GM12878 (cell line): Measurements from ENCODE around the gene TBKBP1.

Source experiments
- CREB1 ChIP-seq: IDR thresholded peaks from 2 replicates; pipeline ENCODE4 v1.6.1; 2012; ENCODE audit warnings: low read depth, mild to moderate bottlenecking, inconsistent platforms
- EP300 ChIP-seq, 2 experiments: fragments of 150-350 bp in 1 of 2; IDR thresholded peaks; 2 replicates each; pipeline ENCODE4 v1.6.1; 2011 to 2012; ENCODE audit warnings: low read depth in 2 of 2, low read length in 2 of 2, borderline replicate concordance in 1 of 2, improper control_type of control experiment in 1 of 2, inconsistent platforms in 1 of 2; ENCODE audit not compliant: control insufficient read depth in 1 of 2
- NR2C1 ChIP-seq: fragments of 450-650 bp; IDR thresholded peaks from 2 replicates; pipeline ENCODE4 v1.6.1; 2017; ENCODE audit warnings: antibody characterized with exemption, mild to moderate bottlenecking, moderate library complexity
- POLR2A ChIP-seq: IDR thresholded peaks from 2 replicates; pipeline ENCODE4 v1.6.1; 2011; ENCODE audit warnings: low read depth, mild to moderate bottlenecking, low read length
- POLR2AphosphoS5 ChIP-seq: IDR thresholded peaks from 2 replicates; pipeline ENCODE4 v1.6.1; 2011; ENCODE audit warnings: mild to moderate bottlenecking, low read length, inconsistent platforms
- SIN3A ChIP-seq: IDR thresholded peaks from 2 replicates; pipeline ENCODE4 v1.6.1; 2012; ENCODE audit warnings: low read depth, low read length, improper control_type of control experiment
- SRF ChIP-seq, 2 experiments: IDR thresholded peaks; 2 replicates each; pipeline ENCODE4 v1.6.1; 2011; ENCODE audit warnings: low read depth in 2 of 2, low read length in 2 of 2, mild to moderate bottlenecking in 1 of 2, moderate library complexity in 1 of 2
- TCF3 ChIP-seq: IDR thresholded peaks from 2 replicates; pipeline ENCODE4 v1.6.1; 2012; ENCODE audit warnings: low read depth, mild to moderate bottlenecking, low read length, borderline replicate concordance; ENCODE audit not compliant: insufficient read depth
- YY1 ChIP-seq: IDR thresholded peaks from 2 replicates; pipeline ENCODE4 v1.6.1; 2011; ENCODE audit warnings: low read depth, mild to moderate bottlenecking, low read length
- ZNF207 ChIP-seq: fragments of 450-650 bp; IDR thresholded peaks from 2 replicates; pipeline ENCODE4 v1.6.1; 2014; ENCODE audit warnings: antibody characterized with exemption, mild to moderate bottlenecking, borderline replicate concordance
- ZNF687 ChIP-seq: fragments of 450-650 bp; IDR thresholded peaks from 2 replicates; pipeline ENCODE4 v1.6.1; 2017; ENCODE audit warnings: mild to moderate bottlenecking, moderate library complexity
- TF ChIP-seq, protein P1 (sequence below), 3 experiments: IDR thresholded peaks in 2 of 3; conservative IDR thresholded peaks in 1 of 3; 2 replicates each; pipeline ENCODE4 v1.5.1; 2011; ENCODE audit warnings: low read depth in 3 of 3, low read length in 3 of 3, mild to moderate bottlenecking in 3 of 3, control low read depth in 2 of 3, moderate library complexity in 2 of 3, inconsistent platforms in 1 of 3, mixed read lengths in 1 of 3; ENCODE audit not compliant: control insufficient read depth in 2 of 3, insufficient read depth in 1 of 3; ENCODE audit errors: extremely low read depth in 1 of 3
- TF ChIP-seq, protein P2 (sequence below): fragments of 450-650 bp; IDR thresholded peaks from 2 replicates; pipeline ENCODE4 v1.6.1; 2017; ENCODE audit warnings: mild to moderate bottlenecking, low read depth, inconsistent platforms; ENCODE audit not compliant: poor library complexity, severe bottlenecking
- TF ChIP-seq, protein P3 (sequence below): fragments of 450-650 bp; IDR thresholded peaks from 2 replicates; pipeline ENCODE4 v1.6.1; 2017; ENCODE audit warnings: mild to moderate bottlenecking

DNA sequence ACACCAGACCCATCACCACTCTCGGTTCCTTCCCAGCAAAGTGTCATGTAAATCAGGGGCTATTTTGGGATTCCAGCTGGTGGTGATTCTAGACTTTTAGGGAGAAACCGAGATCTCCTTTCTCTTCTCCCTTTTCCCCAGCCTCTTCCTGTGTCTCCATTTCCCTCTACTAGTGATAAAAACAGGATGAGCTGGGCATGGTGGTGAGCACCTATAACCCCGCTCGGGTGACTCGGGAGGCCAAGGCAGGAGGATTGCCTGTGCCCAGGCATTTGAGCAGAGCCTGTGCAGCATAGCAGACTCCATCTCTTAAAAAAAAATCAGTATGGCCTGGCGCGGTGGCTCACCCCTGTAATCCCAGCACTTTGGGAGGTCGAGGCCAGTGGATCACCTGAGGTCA is 45.2 kb downstream of the TBKBP1 start:
- TF ChIP-seq, protein P1, sequence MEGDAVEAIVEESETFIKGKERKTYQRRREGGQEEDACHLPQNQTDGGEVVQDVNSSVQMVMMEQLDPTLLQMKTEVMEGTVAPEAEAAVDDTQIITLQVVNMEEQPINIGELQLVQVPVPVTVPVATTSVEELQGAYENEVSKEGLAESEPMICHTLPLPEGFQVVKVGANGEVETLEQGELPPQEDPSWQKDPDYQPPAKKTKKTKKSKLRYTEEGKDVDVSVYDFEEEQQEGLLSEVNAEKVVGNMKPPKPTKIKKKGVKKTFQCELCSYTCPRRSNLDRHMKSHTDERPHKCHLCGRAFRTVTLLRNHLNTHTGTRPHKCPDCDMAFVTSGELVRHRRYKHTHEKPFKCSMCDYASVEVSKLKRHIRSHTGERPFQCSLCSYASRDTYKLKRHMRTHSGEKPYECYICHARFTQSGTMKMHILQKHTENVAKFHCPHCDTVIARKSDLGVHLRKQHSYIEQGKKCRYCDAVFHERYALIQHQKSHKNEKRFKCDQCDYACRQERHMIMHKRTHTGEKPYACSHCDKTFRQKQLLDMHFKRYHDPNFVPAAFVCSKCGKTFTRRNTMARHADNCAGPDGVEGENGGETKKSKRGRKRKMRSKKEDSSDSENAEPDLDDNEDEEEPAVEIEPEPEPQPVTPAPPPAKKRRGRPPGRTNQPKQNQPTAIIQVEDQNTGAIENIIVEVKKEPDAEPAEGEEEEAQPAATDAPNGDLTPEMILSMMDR (IDR thresholded peaks at IDR 0.05 in 2 of 3, conservative IDR thresholded peaks at IDR 0.05 in 1 of 3; ENCODE audit: control insufficient read depth in 2 of 3, extremely low read depth in 1 of 3, insufficient read depth in 1 of 3, low read depth in 3 of 3, low read length in 3 of 3) = no peak
- no peak for TF ChIP-seq TCF3
- no peak for TF ChIP-seq EP300 (IDR thresholded peaks at IDR 0.05; ENCODE audit: borderline replicate concordance in 1 of 2, control insufficient read depth in 1 of 2, low read depth in 2 of 2, low read length in 2 of 2)
- TF ChIP-seq SRF (IDR thresholded peaks at IDR 0.05; ENCODE audit: low read depth in 2 of 2, low read length in 2 of 2) = no peak
- no peak for TF ChIP-seq NR2C1
- TF ChIP-seq, protein P2, sequence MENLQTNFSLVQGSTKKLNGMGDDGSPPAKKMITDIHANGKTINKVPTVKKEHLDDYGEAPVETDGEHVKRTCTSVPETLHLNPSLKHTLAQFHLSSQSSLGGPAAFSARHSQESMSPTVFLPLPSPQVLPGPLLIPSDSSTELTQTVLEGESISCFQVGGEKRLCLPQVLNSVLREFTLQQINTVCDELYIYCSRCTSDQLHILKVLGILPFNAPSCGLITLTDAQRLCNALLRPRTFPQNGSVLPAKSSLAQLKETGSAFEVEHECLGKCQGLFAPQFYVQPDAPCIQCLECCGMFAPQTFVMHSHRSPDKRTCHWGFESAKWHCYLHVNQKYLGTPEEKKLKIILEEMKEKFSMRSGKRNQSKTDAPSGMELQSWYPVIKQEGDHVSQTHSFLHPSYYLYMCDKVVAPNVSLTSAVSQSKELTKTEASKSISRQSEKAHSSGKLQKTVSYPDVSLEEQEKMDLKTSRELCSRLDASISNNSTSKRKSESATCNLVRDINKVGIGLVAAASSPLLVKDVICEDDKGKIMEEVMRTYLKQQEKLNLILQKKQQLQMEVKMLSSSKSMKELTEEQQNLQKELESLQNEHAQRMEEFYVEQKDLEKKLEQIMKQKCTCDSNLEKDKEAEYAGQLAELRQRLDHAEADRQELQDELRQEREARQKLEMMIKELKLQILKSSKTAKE = no peak
- no peak for TF ChIP-seq POLR2AphosphoS5
- no peak for TF ChIP-seq SIN3A
- TF ChIP-seq, protein P3, sequence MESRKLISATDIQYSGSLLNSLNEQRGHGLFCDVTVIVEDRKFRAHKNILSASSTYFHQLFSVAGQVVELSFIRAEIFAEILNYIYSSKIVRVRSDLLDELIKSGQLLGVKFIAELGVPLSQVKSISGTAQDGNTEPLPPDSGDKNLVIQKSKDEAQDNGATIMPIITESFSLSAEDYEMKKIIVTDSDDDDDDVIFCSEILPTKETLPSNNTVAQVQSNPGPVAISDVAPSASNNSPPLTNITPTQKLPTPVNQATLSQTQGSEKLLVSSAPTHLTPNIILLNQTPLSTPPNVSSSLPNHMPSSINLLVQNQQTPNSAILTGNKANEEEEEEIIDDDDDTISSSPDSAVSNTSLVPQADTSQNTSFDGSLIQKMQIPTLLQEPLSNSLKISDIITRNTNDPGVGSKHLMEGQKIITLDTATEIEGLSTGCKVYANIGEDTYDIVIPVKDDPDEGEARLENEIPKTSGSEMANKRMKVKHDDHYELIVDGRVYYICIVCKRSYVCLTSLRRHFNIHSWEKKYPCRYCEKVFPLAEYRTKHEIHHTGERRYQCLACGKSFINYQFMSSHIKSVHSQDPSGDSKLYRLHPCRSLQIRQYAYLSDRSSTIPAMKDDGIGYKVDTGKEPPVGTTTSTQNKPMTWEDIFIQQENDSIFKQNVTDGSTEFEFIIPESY = no peak
- no peak for TF ChIP-seq ZNF687
- TF ChIP-seq POLR2A = no peak
- no peak for TF ChIP-seq CREB1
- TF ChIP-seq ZNF207 = no peak
- TF ChIP-seq YY1 = no peak
